ENCODE results near the gene TEAD4.

- TF ChIP-seq CTCF (IDR thresholded peaks at IDR 0.05) (no peak), POLR2A (IDR thresholded peaks at IDR 0.05) (no peak)
These were observed 83.2 kb downstream of the TEAD4 start for GRCh38 chr12:3042394-3042793.
